Tongue (tissue), 2 donors: ENCODE measurements around the gene PARD3. TPM values are rescaled to one million over a fixed set of nuclear protein-coding genes. Genes with fewer than 3 reads are reported as not detected.
A peak's percentile ranks its signal among the peaks of the same experiment; 100 is the strongest.

Experiments used
- DNase-seq: peaks from one replicate; pipeline ENCODE4 v3.0.0-alpha.2; 2015
- total RNA-seq: library from RNA; depleted of rRNA; stranded (reverse); fragments of >200 nt; gene quantifications from one replicate; pipeline ENCODE4 v1.2.3, GENCODE V29; 2014

The PARD3 gene
- total RNA-seq, 1 donor from 2014 or later: 129 TPM

- DNase-seq: no peak
Measured at GRCh38 chr10:34119456-34119855, 695.6 kb downstream of the PARD3 start.

GRCh38 chr10:34116681-34117271 lies 698.3 kb downstream of the PARD3 start:
- DNase-seq: peak; percentile 75

DNA sequence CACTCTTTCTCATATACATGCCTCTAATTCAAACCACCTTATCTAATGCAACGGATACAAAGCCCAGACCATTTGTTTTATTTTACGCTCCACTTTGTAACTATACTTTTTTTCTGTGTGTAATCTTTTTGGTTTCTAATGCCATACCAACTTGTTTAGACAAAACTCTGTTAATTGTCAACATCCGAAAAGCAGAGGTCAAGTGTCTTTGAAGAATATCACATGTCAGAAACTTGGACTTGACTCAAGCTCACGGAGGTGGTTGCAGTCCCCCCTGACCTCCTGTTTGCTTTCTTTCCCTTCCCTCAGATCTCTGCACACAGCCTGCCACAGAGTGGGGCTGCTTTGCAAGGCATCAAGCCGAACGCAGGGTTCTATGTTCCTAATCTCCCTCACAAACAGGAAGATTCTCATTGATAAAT lies 698.9 kb downstream of the PARD3 start:
- peak; percentile 71 for DNase-seq

GRCh38 chr10:34114914-34115313 lies 700.2 kb downstream of the PARD3 start:
- DNase-seq: no peak

GRCh38 chr10:34113504-34114225 lies 701.4 kb downstream of the PARD3 start:
- no peak for DNase-seq

- DNase-seq: no peak
Measured at GRCh38 chr10:34112171-34112782, 702.8 kb downstream of the PARD3 start.

- no peak for DNase-seq
Measured at GRCh38 chr10:34111179-34111578, 703.9 kb downstream of the PARD3 start.

GRCh38 chr10:34109952-34110702 lies 705.0 kb downstream of the PARD3 start:
- DNase-seq: no peak

GRCh38 chr10:34109495-34109894 lies 705.6 kb downstream of the PARD3 start:
- DNase-seq: no peak

DNA sequence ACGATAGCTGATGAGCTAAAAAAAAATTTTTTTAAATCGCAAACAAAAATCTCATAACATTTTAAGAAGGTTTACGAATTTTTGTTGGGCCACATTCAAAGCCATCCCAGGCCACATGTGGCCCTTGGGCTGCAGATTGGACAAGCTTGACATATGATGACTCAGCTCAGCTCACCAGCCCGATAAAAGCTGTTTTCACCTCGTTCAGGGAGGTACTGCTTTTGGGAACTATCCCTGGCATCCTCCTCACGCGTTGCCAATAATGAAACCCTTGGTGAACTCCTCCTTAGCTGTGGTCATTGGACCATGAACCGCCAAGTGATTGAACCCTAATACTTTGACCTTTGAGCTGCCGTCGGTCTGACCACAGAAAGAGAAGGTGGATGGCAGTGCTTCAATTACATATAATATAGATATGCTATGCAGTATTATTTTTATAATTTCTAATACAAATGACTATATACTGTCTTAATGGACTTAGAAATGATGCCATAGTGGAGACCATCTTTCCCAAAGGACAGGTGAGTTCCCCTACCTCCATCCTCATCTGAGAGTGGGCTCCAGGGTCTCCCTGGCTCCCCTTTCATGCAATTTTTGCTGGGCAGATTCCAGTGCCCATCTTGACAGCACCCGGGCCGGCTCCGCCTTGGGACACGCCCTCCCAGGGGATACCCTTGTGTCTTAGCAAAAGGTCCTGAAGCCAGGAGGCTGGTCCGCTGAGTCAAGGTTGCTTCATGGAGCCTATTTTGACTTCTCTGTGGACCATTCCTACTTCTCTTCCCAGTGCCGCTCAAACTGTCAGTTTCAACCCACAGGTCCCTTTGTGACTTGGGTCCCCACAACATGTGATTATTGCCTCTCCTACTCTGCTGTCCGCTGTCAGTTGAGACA lies 707.2 kb downstream of the PARD3 start:
- no peak for DNase-seq

- DNase-seq: no peak
Measured at GRCh38 chr10:34106356-34106885, 708.7 kb downstream of the PARD3 start.

DNA sequence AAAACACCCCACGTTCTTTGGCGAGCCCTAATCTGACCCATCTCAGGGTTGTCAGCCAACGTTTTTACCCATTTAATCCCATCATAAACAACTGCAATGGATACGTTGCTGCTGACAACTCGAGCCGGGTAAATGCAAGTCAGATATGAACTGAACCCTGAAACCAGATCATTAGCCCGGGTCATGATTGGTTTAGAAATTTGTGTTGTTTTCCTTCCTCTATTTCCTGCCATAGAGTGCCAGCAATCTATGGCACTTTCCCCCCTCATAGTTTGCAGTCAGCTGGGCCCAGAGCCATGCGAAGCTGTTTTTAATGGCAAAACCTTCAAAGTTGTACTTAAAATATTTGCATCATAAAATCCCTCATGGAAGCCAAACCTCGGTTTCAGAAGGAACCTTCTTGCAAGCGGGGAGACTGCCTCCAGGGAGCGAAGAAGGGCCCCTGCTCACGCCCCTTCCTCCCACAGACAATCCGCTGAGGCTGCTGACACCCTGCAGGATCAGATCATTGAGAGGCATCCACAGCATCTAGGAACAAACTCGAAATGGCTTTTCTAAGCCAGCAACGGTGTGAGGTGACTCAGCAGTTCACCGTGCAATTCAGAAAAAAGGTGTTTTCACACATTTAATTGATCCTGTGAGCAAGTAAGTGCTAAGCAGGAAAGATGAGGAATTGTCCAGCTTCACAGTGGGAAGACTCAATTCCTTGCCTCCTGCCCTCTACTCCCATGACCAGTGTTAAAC lies 710.1 kb downstream of the PARD3 start:
- peak; percentile 27 for DNase-seq

DNA sequence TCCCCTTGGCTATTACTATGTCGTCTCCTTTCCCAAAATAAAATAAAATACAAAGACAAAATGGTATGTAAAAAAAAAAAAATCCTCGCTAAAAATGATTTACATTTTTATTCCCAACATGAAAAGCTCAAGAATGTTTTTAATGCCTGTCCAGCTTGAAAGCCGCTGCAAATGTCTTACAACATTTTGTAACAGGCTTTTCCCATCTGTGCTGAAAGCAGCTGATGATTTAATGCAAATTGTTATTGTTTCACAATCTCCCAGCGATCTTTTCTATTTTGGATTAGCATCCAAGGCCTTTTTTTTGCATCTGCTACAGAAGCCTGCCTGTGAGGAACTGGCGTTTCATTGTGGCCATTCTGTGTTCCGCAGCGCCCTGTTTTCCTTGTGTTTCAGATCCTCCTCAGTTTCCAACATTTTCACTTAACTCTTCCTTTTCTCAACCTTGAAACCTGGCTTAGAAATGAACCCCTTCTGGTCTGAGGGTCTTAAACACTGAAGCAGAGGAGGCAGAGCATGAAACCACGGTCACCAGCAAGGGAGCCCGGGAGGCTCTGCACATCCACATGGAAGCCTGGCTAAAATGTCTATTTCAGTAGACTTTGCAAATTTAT lies 712.1 kb downstream of the PARD3 start:
- DNase-seq: peak; percentile 80

DNA sequence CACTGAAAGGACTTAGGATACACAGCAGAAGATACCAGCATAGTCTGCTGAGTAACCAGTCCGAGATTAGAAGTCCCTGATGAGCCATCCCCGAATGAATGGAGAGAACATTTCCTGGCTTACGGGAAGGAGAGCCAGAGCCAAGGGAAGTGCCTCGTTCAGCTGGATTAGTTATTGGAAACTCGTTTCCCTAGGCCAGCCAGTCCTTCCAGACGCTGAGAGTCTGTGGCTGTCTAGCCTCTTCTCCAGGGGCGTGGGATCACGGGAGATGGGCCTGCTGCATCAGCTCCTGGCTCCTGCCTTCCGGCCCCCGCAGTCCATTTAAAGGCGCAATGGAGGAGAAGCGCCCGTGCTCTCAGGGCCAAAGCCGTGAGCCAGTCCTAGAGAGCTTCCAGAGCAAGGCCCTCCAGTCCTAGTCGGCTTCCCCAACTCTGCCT lies 712.8 kb downstream of the PARD3 start:
- DNase-seq: peak; percentile 82

DNA sequence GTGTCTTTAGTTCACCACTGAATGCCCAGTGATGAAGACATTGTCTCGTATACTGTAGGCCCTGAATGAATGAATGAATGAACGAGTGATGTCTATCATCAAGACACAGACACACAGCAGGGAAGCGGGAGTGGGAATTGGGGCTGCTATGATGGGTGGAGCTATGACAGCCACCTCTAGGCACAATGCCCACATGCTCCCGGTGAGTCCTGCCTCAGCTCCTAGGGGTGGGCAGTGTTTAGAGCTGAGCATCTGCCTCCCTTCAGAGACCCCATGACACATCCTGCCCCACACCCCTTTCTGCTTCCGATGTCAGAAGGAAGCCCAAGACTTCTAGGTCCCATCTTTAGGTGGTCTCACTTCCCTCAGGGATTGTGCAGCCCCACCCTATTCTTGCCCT lies 714.1 kb downstream of the PARD3 start:
- DNase-seq: no peak

DNA sequence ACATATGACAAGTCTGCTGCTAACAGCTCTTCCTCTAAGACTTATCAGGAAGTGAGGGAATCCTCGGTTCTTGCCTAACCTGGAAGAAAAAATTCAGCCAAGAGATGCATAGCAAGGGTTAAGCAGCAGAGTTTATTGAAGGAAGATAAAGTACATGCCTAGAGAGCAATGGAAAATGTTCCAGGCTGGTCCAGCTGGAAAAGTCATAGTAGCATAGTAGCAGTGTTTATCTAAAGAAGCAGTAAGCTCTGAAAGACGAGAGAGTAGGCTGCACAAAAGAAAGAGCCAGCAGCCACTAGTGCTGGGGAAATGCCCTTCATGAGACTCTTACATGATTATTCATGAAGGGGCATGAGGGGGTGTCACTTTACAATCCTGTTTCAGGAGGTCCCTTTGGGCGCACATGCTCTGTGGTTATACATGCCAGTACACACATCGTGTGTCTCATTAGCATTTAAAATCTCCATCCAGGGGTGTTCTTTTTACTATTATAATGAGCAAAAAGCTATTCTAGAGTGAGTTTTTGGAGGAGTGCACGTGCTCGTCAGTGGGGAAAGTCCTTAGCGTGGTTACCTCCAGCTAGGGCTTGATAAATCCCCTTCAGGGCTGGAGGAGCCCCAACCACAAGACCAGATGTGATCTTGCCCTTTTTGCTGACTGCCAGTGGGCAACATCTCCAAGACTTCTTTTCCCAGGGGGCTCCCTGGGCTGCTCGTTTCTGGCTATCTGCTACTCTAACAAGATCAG lies 716.1 kb downstream of the PARD3 start:
- DNase-seq: no peak

GRCh38 chr10:34097682-34098081 lies 717.4 kb downstream of the PARD3 start:
- no peak for DNase-seq

- DNase-seq: no peak
Measured at GRCh38 chr10:34094961-34095360, 720.1 kb downstream of the PARD3 start.

DNA sequence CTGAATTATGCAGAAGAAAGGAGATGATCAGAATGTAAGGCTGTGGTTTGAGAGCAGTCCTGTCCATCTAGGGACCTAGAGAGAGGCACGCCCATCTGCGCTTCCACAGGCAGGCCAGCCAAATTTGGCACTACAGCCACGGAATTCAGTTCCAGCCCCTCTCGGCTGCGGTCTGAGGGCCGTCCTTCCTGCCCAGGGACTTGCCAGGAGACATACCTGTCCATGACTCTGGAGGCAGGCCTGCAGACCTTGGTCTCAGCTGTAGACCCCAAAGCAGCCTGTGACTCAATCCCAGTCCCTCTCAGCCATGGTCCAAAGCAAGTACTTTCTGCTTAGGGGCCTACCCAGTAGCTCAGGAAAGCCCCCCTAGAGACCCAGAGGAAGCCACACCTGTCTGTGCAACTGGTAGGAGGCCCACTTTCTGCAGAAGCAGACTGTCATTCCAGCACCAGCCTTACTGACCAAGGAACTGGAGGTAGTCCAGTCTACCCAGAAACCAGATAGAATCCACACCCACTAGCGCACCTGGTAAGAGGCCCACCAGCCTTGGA lies 720.9 kb downstream of the PARD3 start:
- DNase-seq: no peak
